DND-41 (cell line): ENCODE data around the gene PHACTR3.

Source experiments
- CTCF ChIP-seq: IDR thresholded peaks from 2 replicates; pipeline ENCODE4 v1.5.1; 2012; ENCODE audit warnings: borderline replicate concordance, low read length, moderate library complexity, mild to moderate bottlenecking; ENCODE audit not compliant: poor library complexity, severe bottlenecking; ENCODE audit errors: extremely low read depth
- EZH2 ChIP-seq: IDR thresholded peaks from 3 replicates; pipeline ENCODE4 v1.6.1; 2012; ENCODE audit warnings: borderline replicate concordance, low read depth, mild to moderate bottlenecking, moderate library complexity, low read length, inconsistent platforms; ENCODE audit not compliant: severe bottlenecking

GRCh38 chr20:59764037-59764436, 159.7 kb downstream of the PHACTR3 start:
- TF ChIP-seq CTCF (no peak), EZH2 (no peak)
